K562 (cell line): Measurements from ENCODE around the gene ADGRF1. TPM values are rescaled to one million over a fixed set of nuclear protein-coding genes. Genes with fewer than 3 reads are reported as not detected.

Experiments used
- ATAC-seq: fragments of 200-7000 bp; cut with Tn5 transposase; 3 replicates; pipeline ENCODE4 v1.9.1; 2020; ENCODE audit warnings: moderate library complexity
- BruUV-seq: library from RNA; stranded (reverse); fragments of 400-500 nt; replicated peaks from 2 replicates; lab custom pipeline; 2021; lab: Mats Ljungman, UMichigan
- CTCF ChIA-PET: fragments of 300-600 bp; formaldehyde crosslinking; extraction: SDS; loops from one replicate; lab custom pipeline; 2021; ENCODE audit warnings: low intra/inter-chr PET ratio; lab: Yijun Ruan, JAX
- POLR2A ChIA-PET: fragments of 300-600, 350-650 bp; sonication (Branson Sonifier 250); formaldehyde crosslinking; extraction: SDS; loops from one replicate; lab custom pipeline; 2021; ENCODE audit warnings: antibody characterized with exemption, inconsistent platforms; lab: Yijun Ruan, JAX
- DNase-seq, 4 experiments: peaks; one replicate each; pipeline versions ENCODE4 v3.0.0 to v3.0.0-alpha.2; 2011 to 2018; ENCODE audit warnings: low spot score in 3 of 4, mixed read lengths in 3 of 4; ENCODE audit errors: extremely low read depth in 1 of 4
- FAIRE-seq: peaks from 2 replicates; lab custom pipeline; 2011; peaks lifted over from hg19 to GRCh38; lab: Jason Lieb, UNC
- H2AFZ ChIP-seq: 2 replicates; pipeline ENCODE4 v1.6.0; 2011; ENCODE audit warnings: low read depth, low read length, control low read depth, inconsistent platforms
- H3K27ac ChIP-seq: fragments of 200-600 bp; 3 replicates; pipeline ENCODE4 v1.8.0; 2011; ENCODE audit warnings: low read depth, mild to moderate bottlenecking, control low read depth, inconsistent platforms, low read length, moderate library complexity, mixed read lengths; ENCODE audit errors: extremely low read depth
- H3K27me3 ChIP-seq, 2 experiments: fragments of 300-600 bp in 1 of 2; 2 replicates in 1 of 2; 3 replicates in 1 of 2; pipeline versions ENCODE4 v1.6.0 to v1.8.0; 2011; ENCODE audit warnings: inconsistent platforms in 2 of 2, low read length in 2 of 2, mild to moderate bottlenecking in 1 of 2, mixed read lengths in 1 of 2, moderate library complexity in 1 of 2; ENCODE audit not compliant: control insufficient read depth in 2 of 2, insufficient read depth in 2 of 2
- H3K36me3 ChIP-seq: fragments of 300-600 bp; 3 replicates; pipeline ENCODE4 v1.8.0; 2011; ENCODE audit warnings: mild to moderate bottlenecking, low read length, inconsistent platforms; ENCODE audit not compliant: control insufficient read depth, insufficient read depth
- H3K4me1 ChIP-seq, 2 experiments: fragments of 200-600 bp in 1 of 2; replicated peaks in 1 of 2; 2 replicates in 1 of 2; 3 replicates in 1 of 2; pipeline versions ENCODE4 v1.5.1 to v1.8.0; 2011; ENCODE audit warnings: inconsistent platforms in 2 of 2, low read length in 2 of 2, mild to moderate bottlenecking in 1 of 2, mixed read lengths in 1 of 2, moderate library complexity in 1 of 2; ENCODE audit not compliant: control insufficient read depth in 2 of 2, insufficient read depth in 2 of 2
- H3K4me2 ChIP-seq: 2 replicates; pipeline ENCODE4 v1.6.1; 2011; ENCODE audit warnings: low read length, control low read depth, inconsistent platforms, mixed read lengths; ENCODE audit not compliant: insufficient read depth
- H3K4me3 ChIP-seq: fragments of 200-600 bp; sonication (generic), shearing (Covaris generic); 2 replicates; pipeline ENCODE4 v1.5.1; 2016; ENCODE audit warnings: control low read depth, inconsistent platforms
- H3K79me2 ChIP-seq: fragments of 200-600 bp; 3 replicates; pipeline ENCODE4 v1.8.0; 2011; ENCODE audit warnings: low read length, inconsistent platforms; ENCODE audit not compliant: control insufficient read depth, insufficient read depth
- H3K9ac ChIP-seq, 2 experiments: 2 replicates each; pipeline versions ENCODE4 v1.6.0 to v1.6.1; 2011; ENCODE audit warnings: low read depth in 2 of 2, low read length in 2 of 2, control low read depth in 1 of 2, inconsistent platforms in 1 of 2, mild to moderate bottlenecking in 1 of 2, mixed read lengths in 1 of 2; ENCODE audit not compliant: insufficient read depth in 1 of 2
- H3K9me1 ChIP-seq: one replicate; pipeline ENCODE4 v1.6.0; 2011; ENCODE audit warnings: inconsistent platforms, mild to moderate bottlenecking, low read length, moderate library complexity; ENCODE audit not compliant: control insufficient read depth, insufficient read depth
- H3K9me3 ChIP-seq: replicated peaks from 2 replicates; pipeline ENCODE4 v1.5.1; 2011; ENCODE audit warnings: low read depth, low read length, inconsistent platforms; ENCODE audit not compliant: control insufficient read depth, insufficient read depth
- H4K20me1 ChIP-seq: replicated peaks from 2 replicates; pipeline ENCODE4 v1.6.1; 2011; ENCODE audit warnings: low read length, inconsistent platforms, mixed read lengths; ENCODE audit not compliant: control insufficient read depth, insufficient read depth
- CAMTA2 ChIP-seq: fragments of 250-450 bp; sonication (Bioruptor Pico); conservative IDR thresholded peaks from 2 replicates; pipeline ENCODE4 v1.5.1; 2022
- FUS ChIP-seq: fragments of 200-400 bp; formaldehyde crosslinking; optimal IDR thresholded peaks from 2 replicates; pipeline ENCODE3; 2017; ENCODE audit warnings: low read depth, low read length
- KLF6 ChIP-seq: fragments of 250-450 bp; sonication (Bioruptor Pico); IDR thresholded peaks from 2 replicates; pipeline ENCODE4 v1.4.0; 2020; ENCODE audit warnings: mild to moderate bottlenecking, moderate library complexity, borderline replicate concordance
- MYC ChIP-seq, 2 experiments: fragments of 250-450 bp in 1 of 2; sonication (Bioruptor Pico) in 1 of 2; IDR thresholded peaks; 2 replicates each; pipeline versions ENCODE4 v1.5.1 to v1.6.1; 2012 to 2021; ENCODE audit warnings: low read depth in 2 of 2, borderline replicate concordance in 1 of 2, improper control_type of control experiment in 1 of 2, low read length in 1 of 2, mild to moderate bottlenecking in 1 of 2, moderate library complexity in 1 of 2
- RBM17 ChIP-seq: fragments of 200-400 bp; formaldehyde crosslinking; IDR thresholded peaks from 2 replicates; pipeline ENCODE4 v1.6.1; 2017; ENCODE audit warnings: low read depth, mild to moderate bottlenecking, low read length, borderline replicate concordance
- SIN3A ChIP-seq, 2 experiments: fragments of 150-350 bp in 1 of 2; IDR thresholded peaks; 2 replicates each; pipeline ENCODE4 v1.6.1; 2011 to 2016; ENCODE audit warnings: borderline replicate concordance in 2 of 2, low read depth in 2 of 2, low read length in 2 of 2, mild to moderate bottlenecking in 2 of 2, moderate library complexity in 2 of 2; ENCODE audit not compliant: control insufficient read depth in 1 of 2
- ZNF197 ChIP-seq: fragments of 200-800 bp; sonication (Bioruptor generic); IDR thresholded peaks from 2 replicates; pipeline ENCODE4 v1.6.1; 2016; ENCODE audit warnings: low read depth, missing genetic modification characterization, missing compliant biosample characterization
- ZNF280A ChIP-seq: fragments of 450-650 bp; IDR thresholded peaks from 2 replicates; pipeline ENCODE4 v1.6.1; 2018; ENCODE audit warnings: mild to moderate bottlenecking, low read depth; ENCODE audit not compliant: partially characterized antibody
- ZNF354B ChIP-seq: fragments of 250-450 bp; sonication (Bioruptor Pico); IDR thresholded peaks from 2 replicates; pipeline ENCODE4 v1.4.0; 2020
- WGBS: fragments of 100-300 bp; shearing (Covaris generic); methylation state at CpG from one replicate; pipeline ENCODE4 v1.1.6; 2016; ENCODE audit warnings: low coverage, mixed read lengths; ENCODE audit not compliant: insufficient coverage; ENCODE audit errors: missing lambda C conversion rate; 5-methylcytosine and 5-hydroxymethylcytosine counted together
- in situ Hi-C: fragments of 300-500 bp; cut with MboI; formaldehyde crosslinking; loops from 4 replicates; pipeline ENCODE4 v1.15.0; 2018; ENCODE audit warnings: inconsistent platforms, mixed read lengths
- intact Hi-C: fragments of 100-400 bp; cut with micrococcal nuclease; formaldehyde crosslinking; loops from 2 replicates; pipeline ENCODE4 v1.14.2; 2022
- polyA plus RNA-seq, 8 experiments: library from polyadenylated mRNA; depleted of rRNA in 4 of 8; stranded (reverse) in 5 of 8; unstranded in 3 of 8; fragments of >200 nt; fragmentation: Nextera tagmentation in 2 of 8; fragmentation: Illumina TruSeq in 1 of 8; extraction: Ambion mirVana in 2 of 8; extraction: Trizol in 1 of 8; gene quantifications; 2 replicates each; pipeline versions ENCODE4 v1.2.1 to v1.2.3, GENCODE V29; 2011 to 2014; ENCODE audit warnings: inconsistent platforms in 1 of 8, missing spikeins in 1 of 8
- total RNA-seq, 7 experiments: library from RNA; depleted of rRNA in 6 of 7; stranded (reverse); fragments of >200 nt in 6 of 7; fragmentation: Illumina TruSeq in 2 of 7; extraction: Trizol in 2 of 7; gene quantifications; 2 replicates each; pipeline versions ENCODE4 v1.2.1 to v1.2.3, GENCODE V29; 2011 to 2021; ENCODE audit warnings: low replicate concordance in 1 of 7

Gene ADGRF1
- total and polyA plus RNA-seq, 9 of the 15 experiments (the other 6 are each of a cell fraction or from before 2014, with no cell fraction given) = not detected

DNA sequence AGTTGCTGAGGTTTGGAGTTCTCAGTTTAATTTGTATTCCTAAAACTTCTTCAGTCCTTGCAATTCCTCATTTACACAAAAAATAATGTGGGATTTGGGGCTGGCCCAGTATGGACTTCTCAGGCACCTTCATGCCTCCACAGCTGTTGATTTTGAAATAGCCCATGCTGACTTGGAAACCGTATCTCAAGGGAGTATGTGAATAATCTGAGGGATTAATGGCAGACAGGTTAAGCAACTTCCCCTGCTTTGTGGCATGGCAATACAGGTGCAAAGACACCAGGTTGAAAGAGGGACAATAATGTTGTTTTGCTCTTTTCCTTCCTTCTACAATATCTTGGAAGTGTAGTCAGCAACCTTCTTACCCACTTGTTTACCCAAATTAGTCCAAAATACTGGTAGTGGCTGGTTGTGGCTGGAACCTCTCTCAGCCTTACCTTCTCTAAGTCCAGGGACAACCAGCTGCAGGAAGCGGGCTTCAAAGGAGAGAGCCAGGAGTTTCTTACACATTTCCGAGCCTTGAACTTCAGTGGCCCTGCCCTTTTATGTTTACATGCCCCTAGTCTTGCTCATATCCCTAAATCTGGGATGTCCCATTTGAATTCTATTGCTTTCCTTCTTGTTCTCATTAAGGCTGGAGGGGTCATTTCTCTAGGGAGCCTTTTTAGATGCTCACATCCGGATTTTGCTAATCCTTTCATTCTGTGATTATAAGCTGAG, 44.1 kb upstream of the ADGRF1 start (continued):
- no peak for TF ChIP-seq ZNF280A
- no peak for TF ChIP-seq ZNF197 (CRISPR knock-in tag)
- no peak for TF ChIP-seq ZNF354B (CRISPR knock-in tag)
- TF ChIP-seq FUS = no peak
- TF ChIP-seq SIN3A (IDR thresholded peaks at IDR 0.05; ENCODE audit: borderline replicate concordance in 2 of 2, control insufficient read depth in 1 of 2, low read depth in 2 of 2, low read length in 2 of 2) = no peak
- TF ChIP-seq KLF6 (CRISPR knock-in tag) = no peak
- TF ChIP-seq, all 486 proteins: peak for 0

DNA sequence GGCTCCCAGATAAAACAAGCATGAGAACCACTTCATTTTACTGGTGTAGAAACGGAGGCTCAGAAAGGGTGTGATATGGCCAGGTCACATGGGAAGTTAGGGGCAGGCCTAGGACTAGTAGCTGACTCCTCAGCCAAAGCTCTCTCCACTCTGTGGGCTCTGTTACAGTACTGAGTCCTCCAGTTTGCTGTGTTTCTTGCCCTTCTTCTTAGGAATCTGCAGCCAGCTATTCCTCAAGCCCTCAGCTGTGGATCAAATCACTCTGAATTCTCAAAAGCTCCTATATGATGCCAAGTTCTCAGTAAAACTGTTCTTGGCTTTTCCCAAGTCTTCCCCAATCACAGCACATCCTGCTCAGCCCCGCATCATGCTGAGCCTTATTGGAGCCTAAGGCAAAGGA, 42.5 kb upstream of the ADGRF1 start:
- no peak for DNase-seq
- H3K9me3 ChIP-seq = no peaks in the 10 kb centered on the region
- POLR2A ChIA-PET = no interaction called here
- no peak overlapping the region for H3K9ac ChIP-seq
- WGBS = 0% methylated on average over 2 of the region's 2 CpGs
- H3K4me3 ChIP-seq = no peak overlapping the region
- in situ Hi-C loops = no loop called here
- peaks cover 13 to 18% of the 10 kb centered on the region in 2 experiments; a peak in 4 of 5 replicates for H3K27me3 ChIP-seq
- CTCF ChIA-PET = no interaction called here
- H3K4me2 ChIP-seq = no peak overlapping the region
- no TSS peak for BruUV-seq
- H3K36me3 ChIP-seq = no peaks in the 10 kb centered on the region
- intact Hi-C loops = no loop called here
- H3K27ac ChIP-seq = no peak overlapping the region
- no peak for FAIRE-seq
- H4K20me1 ChIP-seq = no peaks in the 10 kb centered on the region
- no peaks in the 10 kb centered on the region for H3K9me1 ChIP-seq
- no peak overlapping the region for H2AFZ ChIP-seq
- no peaks in the 10 kb centered on the region for H3K79me2 ChIP-seq
- no peak for TF ChIP-seq CAMTA2 (CRISPR knock-in tag)
- TF ChIP-seq RBM17 = no peak
- no peak for TF ChIP-seq MYC (IDR thresholded peaks at IDR 0.05; ENCODE audit: low read depth, low read length)
- no peak for TF ChIP-seq MYC (CRISPR knock-in tag; IDR thresholded peaks at IDR 0.05; ENCODE audit: borderline replicate concordance, low read depth)
- TF ChIP-seq, all 486 proteins: peak for 0
- ATAC-seq = peak; percentile 51; the same call in 1 of the 3 replicates
- no peaks in the 10 kb centered on the region for H3K4me1 ChIP-seq
